ENCODE data around the gene DOCK1.

Gene DOCK1

GRCh38 chr10:127195571-127196281 lies 290.5 kb downstream of the DOCK1 start:
- WGBS = under 1% methylated on average over 69 of the region's 91 CpGs
- H3K14ac ChIP-seq (ENCODE audit: low read length in 2 of 2) = no peak overlapping the region
- peak overlapping the region in 1 of 2 experiments; percentile 86 for H3K23ac ChIP-seq (ENCODE audit: low read length in 2 of 2)
- H3K18ac ChIP-seq (ENCODE audit: low read depth in 1 of 2, low read length in 2 of 2) = peak overlapping the region in 1 of 2 experiments; percentile 86
- peak overlapping the region; percentile 74 for H3K9ac ChIP-seq (ENCODE audit: low read length)
- H2BK15ac ChIP-seq (ENCODE audit: low read depth, poor library complexity, severe bottlenecking) = no peak overlapping the region
- H2BK5ac ChIP-seq (ENCODE audit: low read depth, low read length, poor library complexity, severe bottlenecking) = no peak overlapping the region
- H2AK5ac ChIP-seq (ENCODE audit: low read length, severe bottlenecking) = no peak overlapping the region
- H3K27me3 ChIP-seq (ENCODE audit: control insufficient read depth in 1 of 2, insufficient read depth in 1 of 2, low read length in 2 of 2) = peaks cover 0 to 19% of the 10 kb centered on the region in 2 experiments
- H3K36me3 ChIP-seq (ENCODE audit: control insufficient read depth in 1 of 2, insufficient read depth in 2 of 2, low read depth in 1 of 2, low read length in 2 of 2) = peaks cover under 1 to 16% of the 10 kb centered on the region in 2 experiments
- H3K79me1 ChIP-seq (replicated peaks; ENCODE audit: low read length, poor library complexity, severe bottlenecking) = peaks cover 18% of the 10 kb centered on the region
- peak; percentile 33 for DNase-seq
- H4K91ac ChIP-seq (ENCODE audit: low read length) = peak overlapping the region; percentile 29
- no peaks in the 10 kb centered on the region for H3K9me3 ChIP-seq (ENCODE audit: control insufficient read depth, low read length)
- peak overlapping the region; percentile 31 for H4K8ac ChIP-seq (ENCODE audit: low read length)
- no peak overlapping the region for H3K4ac ChIP-seq (ENCODE audit: low read depth in 1 of 2, low read length in 2 of 2)
- no peak overlapping the region for H2AFZ ChIP-seq (ENCODE audit: low read depth, low read length)
- no peak overlapping the region for H3K27ac ChIP-seq (ENCODE audit: low read length, poor library complexity, severe bottlenecking)
- peak overlapping the region; percentile 97 for H3K4me2 ChIP-seq (ENCODE audit: low read length, poor library complexity, severe bottlenecking)
- H2BK12ac ChIP-seq (ENCODE audit: low read length in 2 of 2) = peak overlapping the region in 1 of 2 experiments; percentile 16
- no peak overlapping the region for H2BK120ac ChIP-seq (ENCODE audit: low read depth, low read length)
- peaks cover 28% of the 10 kb centered on the region for H3K4me1 ChIP-seq (ENCODE audit: control insufficient read depth, insufficient read depth, low read depth, low read length)
- H3K4me3 ChIP-seq (ENCODE audit: insufficient read depth in 1 of 2, low read depth in 1 of 2, low read length in 2 of 2) = peak overlapping the region; percentile 57 to 70

GRCh38 chr10:127196282-127197153 lies 291.3 kb downstream of the DOCK1 start, which contains the start of gene INSYN2A:
Gene INSYN2A, minus strand, starts transcription at chr10:127196591. Its CDS starts 20,196 bp downstream, at chr10:127176395.
- H3K9ac ChIP-seq (ENCODE audit: low read length) = peak within 1 kb of the TSS; percentile 78
- peak within 1 kb of the TSS; percentile 57 to 71 for H3K4me3 ChIP-seq (ENCODE audit: insufficient read depth in 1 of 2, low read depth in 1 of 2, low read length in 2 of 2)
- peak within 1 kb of the TSS; percentile 31 for H4K8ac ChIP-seq (ENCODE audit: low read length)
- H3K27ac ChIP-seq (ENCODE audit: low read length, poor library complexity, severe bottlenecking) = no peak within 1 kb of the TSS
- H2BK15ac ChIP-seq (ENCODE audit: low read depth, poor library complexity, severe bottlenecking) = no peak within 1 kb of the TSS
- peaks cover 0 to 19% of the 10 kb centered on the region in 2 experiments for H3K27me3 ChIP-seq (ENCODE audit: control insufficient read depth in 1 of 2, insufficient read depth in 1 of 2, low read length in 2 of 2)
- no peaks in the 10 kb centered on the region for H3K9me3 ChIP-seq (ENCODE audit: control insufficient read depth, low read length)
- peak; percentile 58 for DNase-seq
- WGBS = 5% methylated on average over 28 of the region's 81 CpGs
- peaks cover 28% of the 10 kb centered on the region for H3K4me1 ChIP-seq (ENCODE audit: control insufficient read depth, insufficient read depth, low read depth, low read length)
- H2BK12ac ChIP-seq (ENCODE audit: low read length in 2 of 2) = peak within 1 kb of the TSS in 1 of 2 experiments; percentile 16
- H3K18ac ChIP-seq (ENCODE audit: low read depth in 1 of 2, low read length in 2 of 2) = peak within 1 kb of the TSS; percentile 44 to 86
- peaks cover 5 to 14% of the 10 kb centered on the region in 2 experiments for H3K36me3 ChIP-seq (ENCODE audit: control insufficient read depth in 1 of 2, insufficient read depth in 2 of 2, low read depth in 1 of 2, low read length in 2 of 2)
- H3K23ac ChIP-seq (ENCODE audit: low read length in 2 of 2) = peak within 1 kb of the TSS in 1 of 2 experiments; percentile 86
- H2AK5ac ChIP-seq (ENCODE audit: low read length, severe bottlenecking) = no peak within 1 kb of the TSS
- H2AFZ ChIP-seq (ENCODE audit: low read depth, low read length) = no peak within 1 kb of the TSS
- peak within 1 kb of the TSS in 1 of 2 experiments; percentile 5 for H3K14ac ChIP-seq (ENCODE audit: low read length in 2 of 2)
- H3K79me1 ChIP-seq (replicated peaks; ENCODE audit: low read length, poor library complexity, severe bottlenecking) = peaks cover 20% of the 10 kb centered on the region
- peak within 1 kb of the TSS; percentile 97 for H3K4me2 ChIP-seq (ENCODE audit: low read length, poor library complexity, severe bottlenecking)
- H4K91ac ChIP-seq (ENCODE audit: low read length) = peak within 1 kb of the TSS; percentile 29
- H2BK120ac ChIP-seq (ENCODE audit: low read depth, low read length) = no peak within 1 kb of the TSS
- H3K4ac ChIP-seq (ENCODE audit: low read depth in 1 of 2, low read length in 2 of 2) = no peak within 1 kb of the TSS
- no peak within 1 kb of the TSS for H2BK5ac ChIP-seq (ENCODE audit: low read depth, low read length, poor library complexity, severe bottlenecking)

- Histone ChIP-seq H3K79me1 (replicated peaks; ENCODE audit: low read length, poor library complexity, severe bottlenecking) (peaks cover 21% of the 10 kb centered on the region), H2BK15ac (ENCODE audit: low read depth, poor library complexity, severe bottlenecking) (no peak overlapping the region), H3K4ac (ENCODE audit: low read depth in 1 of 2, low read length in 2 of 2) (no peak overlapping the region), H2AK5ac (ENCODE audit: low read length, severe bottlenecking) (no peak overlapping the region), H2BK120ac (ENCODE audit: low read depth, low read length) (no peak overlapping the region), H3K4me2 (ENCODE audit: low read length, poor library complexity, severe bottlenecking) (peak overlapping the region; percentile 92), H3K14ac (ENCODE audit: low read length in 2 of 2) (peak overlapping the region in 1 of 2 experiments; percentile 5), H3K4me1 (ENCODE audit: control insufficient read depth, insufficient read depth, low read depth, low read length) (peaks cover 28% of the 10 kb centered on the region), H3K23ac (ENCODE audit: low read length in 2 of 2) (no peak overlapping the region), H3K36me3 (ENCODE audit: control insufficient read depth in 1 of 2, insufficient read depth in 2 of 2, low read depth in 1 of 2, low read length in 2 of 2) (peaks cover 5 to 14% of the 10 kb centered on the region in 2 experiments), H3K27me3 (ENCODE audit: control insufficient read depth in 1 of 2, insufficient read depth in 1 of 2, low read length in 2 of 2) (peaks cover 0 to 19% of the 10 kb centered on the region in 2 experiments), H2BK12ac (ENCODE audit: low read length in 2 of 2) (no peak overlapping the region), H4K8ac (ENCODE audit: low read length) (no peak overlapping the region), H3K27ac (ENCODE audit: low read length, poor library complexity, severe bottlenecking) (no peak overlapping the region), H3K9me3 (ENCODE audit: control insufficient read depth, low read length) (no peaks in the 10 kb centered on the region), H3K18ac (ENCODE audit: low read depth in 1 of 2, low read length in 2 of 2) (no peak overlapping the region), H2BK5ac (ENCODE audit: low read depth, low read length, poor library complexity, severe bottlenecking) (no peak overlapping the region), H2AFZ (ENCODE audit: low read depth, low read length) (no peak overlapping the region), H3K9ac (ENCODE audit: low read length) (peak overlapping the region; percentile 78), H3K4me3 (ENCODE audit: insufficient read depth in 1 of 2, low read depth in 1 of 2, low read length in 2 of 2) (peak overlapping the region in 1 of 2 experiments; percentile 71), H4K91ac (ENCODE audit: low read length) (no peak overlapping the region)
- DNase-seq = no peak
- WGBS = 73% methylated on average over 3 of the region's 5 CpGs
Measured at GRCh38 chr10:127197154-127197432, 291.9 kb downstream of the DOCK1 start.

- Histone ChIP-seq H2BK5ac (ENCODE audit: low read depth, low read length, poor library complexity, severe bottlenecking) (no peak overlapping the region), H2BK15ac (ENCODE audit: low read depth, poor library complexity, severe bottlenecking) (no peak overlapping the region), H3K23ac (ENCODE audit: low read length in 2 of 2) (no peak overlapping the region), H3K27me3 (ENCODE audit: control insufficient read depth in 1 of 2, insufficient read depth in 1 of 2, low read length in 2 of 2) (peaks cover 0 to 19% of the 10 kb centered on the region in 2 experiments), H3K9ac (ENCODE audit: low read length) (no peak overlapping the region), H3K14ac (ENCODE audit: low read length in 2 of 2) (no peak overlapping the region), H3K79me1 (replicated peaks; ENCODE audit: low read length, poor library complexity, severe bottlenecking) (peaks cover 21% of the 10 kb centered on the region), H4K91ac (ENCODE audit: low read length) (no peak overlapping the region), H4K8ac (ENCODE audit: low read length) (no peak overlapping the region), H3K4me1 (ENCODE audit: control insufficient read depth, insufficient read depth, low read depth, low read length) (peaks cover 28% of the 10 kb centered on the region), H3K18ac (ENCODE audit: low read depth in 1 of 2, low read length in 2 of 2) (no peak overlapping the region), H3K4me2 (ENCODE audit: low read length, poor library complexity, severe bottlenecking) (no peak overlapping the region), H2AK5ac (ENCODE audit: low read length, severe bottlenecking) (no peak overlapping the region), H3K4me3 (ENCODE audit: insufficient read depth in 1 of 2, low read depth in 1 of 2, low read length in 2 of 2) (no peak overlapping the region), H3K27ac (ENCODE audit: low read length, poor library complexity, severe bottlenecking) (no peak overlapping the region), H3K4ac (ENCODE audit: low read depth in 1 of 2, low read length in 2 of 2) (no peak overlapping the region), H3K9me3 (ENCODE audit: control insufficient read depth, low read length) (no peaks in the 10 kb centered on the region), H2AFZ (ENCODE audit: low read depth, low read length) (no peak overlapping the region), H2BK120ac (ENCODE audit: low read depth, low read length) (no peak overlapping the region), H2BK12ac (ENCODE audit: low read length in 2 of 2) (no peak overlapping the region), H3K36me3 (ENCODE audit: control insufficient read depth in 1 of 2, insufficient read depth in 2 of 2, low read depth in 1 of 2, low read length in 2 of 2) (peaks cover 10 to 22% of the 10 kb centered on the region in 2 experiments)
- DNase-seq = no peak
- WGBS = 96% methylated on average over 5 of the region's 5 CpGs
Measured at GRCh38 chr10:127198307-127198706, 293.1 kb downstream of the DOCK1 start.
